IMR-90 (cell line): Measurements from ENCODE around the gene MAN2A2. TPM values are rescaled to one million over a fixed set of nuclear protein-coding genes. Genes with fewer than 3 reads are reported as not detected.

ENCODE experiments used
- ATAC-seq: fragments of 200-7000 bp; cut with Tn5 transposase; 2 replicates; pipeline ENCODE4 v1.9.1; 2020; ENCODE audit warnings: low read depth, mild to moderate bottlenecking, moderate library complexity
- BruUV-seq: library from RNA; stranded (reverse); fragments of 400-500 nt; replicated peaks from 2 replicates; lab custom pipeline; 2021; lab: Mats Ljungman, UMichigan
- CTCF ChIA-PET: fragments of 300-600 bp; formaldehyde crosslinking; extraction: SDS; loops from one replicate; lab custom pipeline; 2021; ENCODE audit warnings: antibody characterized with exemption; lab: Yijun Ruan, JAX
- POLR2A ChIA-PET: fragments of 300-600 bp; sonication (Branson Sonifier 250); formaldehyde crosslinking; loops from one replicate; lab custom pipeline; 2022; ENCODE audit warnings: antibody characterized with exemption; ENCODE audit not compliant: unreplicated experiment; lab: Charles Lee
- DNase-seq: peaks from one replicate; pipeline ENCODE4 v3.0.0; 2013
- H2AFZ ChIP-seq: replicated peaks from 2 replicates; pipeline ENCODE3; 2013; ENCODE audit warnings: low read length, mild to moderate bottlenecking; ENCODE audit not compliant: poor library complexity
- H2AK5ac ChIP-seq: 2 replicates; pipeline ENCODE4 v1.6.1; 2013; ENCODE audit warnings: low read depth, low read length, inconsistent platforms
- H2AK9ac ChIP-seq: replicated peaks from 2 replicates; pipeline ENCODE3; 2013; ENCODE audit warnings: mild to moderate bottlenecking, low read depth, low read length, moderate library complexity; ENCODE audit not compliant: poor library complexity
- H2BK120ac ChIP-seq: 2 replicates; pipeline ENCODE4 v1.6.1; 2013; ENCODE audit warnings: low read depth, low read length, inconsistent platforms
- H2BK15ac ChIP-seq: 3 replicates; pipeline ENCODE4 v1.6.1; 2013; ENCODE audit warnings: low read depth, low read length, inconsistent platforms
- H2BK20ac ChIP-seq: 2 replicates; pipeline ENCODE4 v1.6.1; 2013; ENCODE audit warnings: low read depth, mild to moderate bottlenecking, inconsistent platforms, low read length, moderate library complexity
- H2BK5ac ChIP-seq: 2 replicates; pipeline ENCODE4 v1.6.1; 2013; ENCODE audit warnings: mild to moderate bottlenecking, low read depth, low read length, inconsistent platforms; ENCODE audit not compliant: poor library complexity, severe bottlenecking
- H3K14ac ChIP-seq: replicated peaks from 2 replicates; pipeline ENCODE4 v1.6.1; 2013; ENCODE audit warnings: low read depth, low read length, inconsistent platforms
- H3K18ac ChIP-seq: 2 replicates; pipeline ENCODE4 v1.6.1; 2013; ENCODE audit warnings: low read depth, low read length, control low read depth
- H3K23ac ChIP-seq: 2 replicates; pipeline ENCODE4 v1.6.1; 2013; ENCODE audit warnings: low read depth, low read length, inconsistent platforms
- H3K27ac ChIP-seq: 2 replicates; pipeline ENCODE4 v1.5.1; 2013; ENCODE audit warnings: mild to moderate bottlenecking, control low read depth, low read length; ENCODE audit not compliant: insufficient read depth
- H3K27me3 ChIP-seq: 2 replicates; pipeline ENCODE4 v1.6.1; 2013; ENCODE audit warnings: low read length; ENCODE audit not compliant: control insufficient read depth, insufficient read depth
- H3K36me3 ChIP-seq: 2 replicates; pipeline ENCODE4 v1.6.1; 2013; ENCODE audit warnings: low read length, mixed read lengths; ENCODE audit not compliant: control insufficient read depth, insufficient read depth
- H3K4ac ChIP-seq: 2 replicates; pipeline ENCODE4 v1.6.1; 2013; ENCODE audit warnings: low read depth, low read length, inconsistent platforms
- H3K4me1 ChIP-seq: 2 replicates; pipeline ENCODE4 v1.6.1; 2013; ENCODE audit warnings: low read length, mixed read lengths; ENCODE audit not compliant: control insufficient read depth, insufficient read depth
- H3K4me2 ChIP-seq: 2 replicates; pipeline ENCODE4 v1.6.1; 2013; ENCODE audit warnings: low read depth, mild to moderate bottlenecking, control low read depth, low read length, moderate library complexity
- H3K4me3 ChIP-seq: 2 replicates; pipeline ENCODE4 v1.5.1; 2013; ENCODE audit warnings: low read depth, mild to moderate bottlenecking, control low read depth, low read length, moderate library complexity; ENCODE audit not compliant: insufficient read depth
- H3K56ac ChIP-seq: 2 replicates; pipeline ENCODE4 v1.6.1; 2013; ENCODE audit warnings: low read length, inconsistent platforms; ENCODE audit not compliant: insufficient read depth; ENCODE audit errors: extremely low read depth
- H3K79me1 ChIP-seq, 2 experiments: 2 replicates each; pipeline ENCODE4 v1.6.1; 2013; ENCODE audit warnings: low read length in 2 of 2, inconsistent platforms in 1 of 2, low read depth in 1 of 2
- H3K9ac ChIP-seq: 2 replicates; pipeline ENCODE4 v1.6.1; 2013; ENCODE audit warnings: low read depth, low read length, control low read depth
- H3K9me1 ChIP-seq: 2 replicates; pipeline ENCODE4 v1.6.1; 2013; ENCODE audit warnings: low read length, inconsistent platforms; ENCODE audit not compliant: insufficient read depth
- H3K9me3 ChIP-seq: 2 replicates; pipeline ENCODE4 v1.6.1; 2013; ENCODE audit warnings: low read length; ENCODE audit not compliant: control insufficient read depth, insufficient read depth
- H4K20me1 ChIP-seq: 2 replicates; pipeline ENCODE4 v1.6.1; 2013; ENCODE audit warnings: low read length, inconsistent platforms; ENCODE audit not compliant: insufficient read depth
- H4K5ac ChIP-seq: 2 replicates; pipeline ENCODE4 v1.6.1; 2013; ENCODE audit warnings: mild to moderate bottlenecking, low read depth, low read length, control low read depth
- H4K8ac ChIP-seq, 2 experiments: 2 replicates each; pipeline ENCODE4 v1.6.1; 2013; ENCODE audit warnings: low read depth in 2 of 2, low read length in 2 of 2, control low read depth in 1 of 2, inconsistent platforms in 1 of 2
- H4K91ac ChIP-seq: 2 replicates; pipeline ENCODE4 v1.6.1; 2013; ENCODE audit warnings: low read depth, low read length, inconsistent platforms; ENCODE audit not compliant: insufficient read depth
- BHLHE40 ChIP-seq: fragments of 150-350 bp; IDR thresholded peaks from 2 replicates; pipeline ENCODE4 v1.6.1; 2016; ENCODE audit warnings: mild to moderate bottlenecking, low read depth, low read length
- CEBPB ChIP-seq: IDR thresholded peaks from 2 replicates; pipeline ENCODE4 v1.6.1; 2012; ENCODE audit warnings: low read depth, low read length, improper control_type of control experiment
- FOS ChIP-seq: fragments of 150-350 bp; IDR thresholded peaks from 2 replicates; pipeline ENCODE4 v1.6.1; 2016; ENCODE audit warnings: low read depth, low read length
- MAFK ChIP-seq: IDR thresholded peaks from 2 replicates; pipeline ENCODE4 v1.6.1; 2012; ENCODE audit warnings: low read depth, low read length, improper control_type of control experiment
- NFE2L2 ChIP-seq: fragments of 150-350 bp; IDR thresholded peaks from 2 replicates; pipeline ENCODE4 v1.6.1; 2016; ENCODE audit warnings: low read depth, mild to moderate bottlenecking, low read length
- POLR2A ChIP-seq: IDR thresholded peaks from 2 replicates; pipeline ENCODE4 v1.6.1; 2012; ENCODE audit warnings: mild to moderate bottlenecking, low read depth, low read length
- RAD21 ChIP-seq: IDR thresholded peaks from 2 replicates; pipeline ENCODE4 v1.6.1; 2012; ENCODE audit warnings: low read length, improper control_type of control experiment
- WGBS, 2 experiments: methylation state at CpG; one replicate each; pipeline versions ENCODE4 v1.1.5 to v1.1.7; 2013; ENCODE audit warnings: missing lambda C conversion rate in 2 of 2; ENCODE audit not compliant: insufficient read length in 1 of 2; ENCODE audit errors: extremely low coverage in 2 of 2; 5-methylcytosine and 5-hydroxymethylcytosine counted together
- dilution Hi-C: fragments of 300-500 bp; cut with HindIII; formaldehyde crosslinking; loops from one replicate; pipeline ENCODE4 v1.14.3; 2018; ENCODE audit warnings: low sequenced_read_pairs; ENCODE audit not compliant: unreplicated experiment
- in situ Hi-C: fragments of 300-500 bp; cut with MboI; formaldehyde crosslinking; loops from 3 replicates; pipeline ENCODE4 v1.14.3; 2019; ENCODE audit warnings: low sequenced_read_pairs, inconsistent platforms, mixed read lengths
- intact Hi-C: fragments of 100-400 bp; cut with micrococcal nuclease; formaldehyde crosslinking; loops from 2 replicates; pipeline ENCODE4 v1.10.0; 2022
- polyA plus RNA-seq, 3 experiments: library from polyadenylated mRNA; depleted of rRNA; stranded (reverse); fragments of >200 nt; gene quantifications; 2 replicates each; pipeline ENCODE4 v1.2.3, GENCODE V29; 2012; ENCODE audit warnings: low replicate concordance in 1 of 3
- total RNA-seq: library from RNA; depleted of rRNA; stranded (reverse); fragments of >200 nt; gene quantifications from 2 replicates; pipeline ENCODE4 v1.2.3, GENCODE V29; 2012
- TF ChIP-seq, protein P1 (sequence below): fragments of 150-350 bp; IDR thresholded peaks from 2 replicates; pipeline ENCODE4 v1.6.1; 2017; ENCODE audit warnings: mild to moderate bottlenecking, antibody characterized with exemption, low read length, low read depth

MAN2A2 gene
- total and polyA plus RNA-seq, 2 of the 4 experiments (the other 2 are of a cell fraction) = 3.4 to 52.5 TPM

DNA sequence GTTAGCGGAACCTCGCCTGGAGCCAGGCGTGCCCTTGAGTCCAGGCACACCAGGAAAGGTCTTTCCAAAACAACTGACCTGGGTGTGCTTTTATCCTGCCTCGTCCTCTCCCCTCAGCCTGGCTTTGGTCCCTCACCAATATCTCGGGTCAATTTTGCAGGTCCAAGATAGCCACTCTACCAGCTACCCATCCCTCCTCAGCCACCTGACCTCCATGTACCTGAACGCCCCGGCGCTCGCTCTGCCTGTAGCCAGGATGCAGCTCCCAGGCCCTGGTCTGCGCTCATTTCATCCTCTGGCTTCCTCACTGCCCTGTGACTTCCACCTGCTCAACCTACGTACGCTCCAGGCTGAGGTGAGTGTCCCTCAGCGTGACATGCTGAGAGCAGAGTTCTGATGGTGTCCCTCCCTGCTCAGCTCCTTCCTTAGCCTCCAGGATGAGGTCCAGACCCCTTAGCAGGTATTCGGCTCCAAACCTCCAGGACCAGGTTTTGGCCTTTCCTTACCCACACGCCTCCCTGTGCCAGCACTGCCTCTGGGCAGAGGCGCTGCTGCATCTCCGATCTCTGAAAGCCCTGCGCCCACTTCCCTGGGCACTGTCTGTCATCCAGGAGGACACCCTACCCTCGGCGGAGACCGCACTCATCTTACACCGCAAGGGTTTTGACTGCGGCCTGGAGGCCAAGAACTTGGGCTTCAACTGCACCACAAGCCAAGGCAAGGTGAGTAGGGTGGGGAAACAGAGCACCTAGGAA, 15.1 kb downstream of the MAN2A2 start:
- Histone ChIP-seq H3K9ac (no peak overlapping the region), H3K36me3 (peaks cover 30% of the 10 kb centered on the region), H3K4me1 (peaks cover 10% of the 10 kb centered on the region; the same call in 1 of the 2 replicates), H3K79me1 (no peaks in the 10 kb centered on the region), H3K4me2 (no peak overlapping the region), H3K9me3 (no peaks in the 10 kb centered on the region), H2BK5ac (no peak overlapping the region), H3K18ac (no peak overlapping the region), H2BK15ac (no peak overlapping the region), H3K56ac (no peak overlapping the region), H4K5ac (no peak overlapping the region), H2BK20ac (no peak overlapping the region), H3K4ac (no peak overlapping the region), H2AK5ac (no peak overlapping the region), H3K27ac (no peak overlapping the region), H4K20me1 (no peaks in the 10 kb centered on the region), H2AFZ (no peak overlapping the region), H3K9me1 (peaks cover 3% of the 10 kb centered on the region; the same call in 1 of the 2 replicates), H3K14ac (no peak overlapping the region), H3K27me3 (no peaks in the 10 kb centered on the region), H3K4me3 (no peak overlapping the region), H2BK120ac (no peak overlapping the region), H3K23ac (no peak overlapping the region), H4K8ac (no peak overlapping the region), H2AK9ac (no peak overlapping the region), H4K91ac (no peak overlapping the region)
- BruUV-seq = no TSS peak
- TF ChIP-seq POLR2A (no peak), CEBPB (no peak), BHLHE40 (no peak), NFE2L2 (no peak), FOS (no peak), RAD21 (no peak), MAFK (no peak)
- TF ChIP-seq, protein P1, sequence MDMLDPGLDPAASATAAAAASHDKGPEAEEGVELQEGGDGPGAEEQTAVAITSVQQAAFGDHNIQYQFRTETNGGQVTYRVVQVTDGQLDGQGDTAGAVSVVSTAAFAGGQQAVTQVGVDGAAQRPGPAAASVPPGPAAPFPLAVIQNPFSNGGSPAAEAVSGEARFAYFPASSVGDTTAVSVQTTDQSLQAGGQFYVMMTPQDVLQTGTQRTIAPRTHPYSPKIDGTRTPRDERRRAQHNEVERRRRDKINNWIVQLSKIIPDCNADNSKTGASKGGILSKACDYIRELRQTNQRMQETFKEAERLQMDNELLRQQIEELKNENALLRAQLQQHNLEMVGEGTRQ = no peak
- intact Hi-C loops = no loop called here
- WGBS, 2 experiments = 94% methylated on average over 11 of the region's 23 CpGs; no CpG with 5 or more reads in 1 of the 2 experiments
- ATAC-seq (no peak), DNase-seq (no peak)
- ChIA-PET POLR2A (no interaction called here), CTCF (interaction anchor here (0.6 kb wide), 1 partner anchor 19 kb away, joined by 4 read pairs; no protein-coding TSS in a partner anchor)
- dilution Hi-C loops = no loop called here
- in situ Hi-C loops = no loop called here
